Aorta (tissue), 5 donors: Measurements from ENCODE around the gene NACC2. TPM values are rescaled to one million over a fixed set of nuclear protein-coding genes. Genes with fewer than 3 reads are reported as not detected.

ENCODE experiments used
- ATAC-seq: fragments of 200-7000 bp; cut with Tn5 transposase; one replicate; pipeline ENCODE4 v1.9.1; 2022; ENCODE audit warnings: moderate library complexity; ENCODE audit not compliant: low FRiP score
- DNase-seq, 2 donors: peaks; one replicate each; pipeline ENCODE4 v3.0.0-alpha.2; 2020
- H3K27ac ChIP-seq, 2 donors: one replicate each; pipeline ENCODE4 v1.5.1; 2013; ENCODE audit warnings: low read length in 2 of 2, mild to moderate bottlenecking in 2 of 2, moderate library complexity in 2 of 2, control low read depth in 1 of 2, inconsistent platforms in 1 of 2, low read depth in 1 of 2
- H3K27me3 ChIP-seq, 2 donors: one replicate each; pipeline ENCODE4 v1.6.1; 2013; ENCODE audit warnings: control low read depth in 1 of 2, low read length in 1 of 2, mild to moderate bottlenecking in 1 of 2, moderate library complexity in 1 of 2; ENCODE audit not compliant: insufficient read depth in 2 of 2, control insufficient read depth in 1 of 2
- H3K36me3 ChIP-seq, 2 donors: one replicate each; pipeline ENCODE4 v1.6.1; 2013; ENCODE audit warnings: control low read depth in 1 of 2, low read length in 1 of 2, mild to moderate bottlenecking in 1 of 2; ENCODE audit not compliant: insufficient read depth in 2 of 2, control insufficient read depth in 1 of 2
- H3K4me1 ChIP-seq, 2 donors: one replicate each; pipeline ENCODE4 v1.6.1; 2013; ENCODE audit warnings: low read length in 2 of 2, control low read depth in 1 of 2, mild to moderate bottlenecking in 1 of 2, moderate library complexity in 1 of 2; ENCODE audit not compliant: insufficient read depth in 2 of 2, control insufficient read depth in 1 of 2
- H3K4me3 ChIP-seq, 2 donors: one replicate each; pipeline ENCODE4 v1.5.1; 2013; ENCODE audit warnings: low read length in 2 of 2, control low read depth in 1 of 2, mild to moderate bottlenecking in 1 of 2
- H3K9me3 ChIP-seq: one replicate; pipeline ENCODE4 v1.6.1; 2013; ENCODE audit warnings: mild to moderate bottlenecking, low read length; ENCODE audit not compliant: control insufficient read depth
- WGBS, 2 donors: extraction: QIAGEN DNeasy Blood & Tissue Kit; methylation state at CpG; one replicate each; pipeline ENCODE4 v1.1.7; 2013; 5-methylcytosine and 5-hydroxymethylcytosine counted together
- intact Hi-C, 2 donors: fragments of 100-400 bp; cut with DNase I; formaldehyde crosslinking; loops; one replicate each; pipeline versions ENCODE4 v1.14.2 to v1.15.0; 2022
- polyA plus RNA-seq, 2 donors: library from polyadenylated mRNA; stranded (reverse); fragments of 200-250 nt; gene quantifications; one replicate each; pipeline ENCODE4 v1.2.3, GENCODE V29; 2013
- total RNA-seq, 2 donors: library from RNA; stranded (reverse); fragmentation: NEBNext Ultra II Directional; extraction: Animal tissue kit (Norgen Biotek cat#: 25700); gene quantifications; one replicate each; pipeline ENCODE4 v1.2.1, GENCODE V29; 2021
- donor health status: healthy with polysubstance abuse.
- donor health status: Bipolar disorder and iron deficiency.
- donor health status: DM: no; HTN: no; CAD: no.
- donor health status: DM: no; HTN: no; CAD: no.
- donor health status: DM: yes; HTN: yes; CAD: no.

NACC2 gene
- total and polyA plus RNA-seq, 4 donors, result 10.5 to 61.0 (median 31.5) TPM

DNA sequence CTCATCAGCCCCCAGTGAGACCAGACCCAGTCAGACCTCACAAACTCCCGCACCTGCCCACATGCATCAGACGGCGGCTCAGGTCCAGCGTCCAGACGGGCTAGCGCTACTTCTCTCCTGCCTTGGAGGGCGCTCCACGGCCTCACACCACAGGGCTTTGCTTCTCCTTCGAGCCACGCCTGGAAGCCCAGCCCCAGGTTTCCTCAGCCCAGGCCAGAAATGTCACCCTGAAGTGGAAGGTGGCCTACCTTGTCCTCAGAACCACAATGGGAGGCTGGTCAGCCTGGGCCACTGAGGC is 2.8 kb downstream of the NACC2 start:
- Histone ChIP-seq H3K4me1 (peaks cover 0 to 2% of the 10 kb centered on the region in 2 donors), H3K36me3 (no peaks in the 10 kb centered on the region), H3K27me3 (no peaks in the 10 kb centered on the region), H3K9me3 (no peaks in the 10 kb centered on the region), H3K4me3 (no peak overlapping the region), H3K27ac (peak overlapping the region in 1 of 2 donors; percentile 87)
- 82 to 86% methylated on average over 10 of the region's 10 CpGs for WGBS, 2 donors
- DNase-seq (no peak), ATAC-seq (no peak)
- intact Hi-C loops, result no loop called here

DNA sequence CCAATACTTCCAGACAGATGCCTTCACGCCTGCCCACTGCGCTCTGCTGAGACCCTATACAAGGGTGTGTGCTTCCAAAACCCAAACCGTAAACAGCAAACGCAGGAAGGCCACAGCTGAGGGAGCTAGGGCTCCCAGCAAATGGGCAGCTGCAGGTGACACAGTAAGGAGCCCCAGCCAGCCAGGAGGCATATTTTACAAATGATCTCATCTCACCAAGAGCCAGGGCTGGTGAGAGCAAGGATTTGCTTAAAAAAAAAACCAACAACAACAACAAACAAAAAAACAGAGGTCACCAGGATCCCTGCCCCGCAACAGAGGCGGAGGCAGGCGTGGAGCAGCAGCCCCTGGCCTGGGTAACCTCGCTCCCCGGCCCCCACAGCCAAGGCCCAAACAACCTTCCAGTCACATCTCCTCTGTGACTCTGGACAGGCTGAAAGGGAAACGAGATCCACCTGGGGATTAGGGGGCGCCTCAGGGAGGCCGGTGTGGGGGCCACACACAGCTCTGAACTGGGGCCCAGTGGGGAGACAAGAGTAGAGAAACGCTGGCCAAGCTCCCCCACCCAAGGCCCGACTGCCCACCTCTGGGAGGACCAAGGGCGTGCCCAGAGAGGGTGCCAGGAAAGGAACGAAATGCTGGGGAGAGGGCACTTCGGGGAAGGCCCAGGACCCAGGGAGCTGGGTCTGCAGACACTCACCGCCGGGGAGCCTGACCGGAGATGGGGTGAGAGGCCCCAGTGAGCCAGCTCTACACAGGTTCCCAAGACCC is 3.3 kb downstream of the NACC2 start:
- H3K27me3 ChIP-seq, result no peaks in the 10 kb centered on the region
- ATAC-seq (no peak), DNase-seq (no peak)
- no peak overlapping the region for H3K4me3 ChIP-seq
- intact Hi-C loops, result loop anchor here in 1 of 2 donors (2.0 kb wide), 2 partner anchors 39 to 99 kb away; no protein-coding TSS in a partner anchor
- no peaks in the 10 kb centered on the region for H3K36me3 ChIP-seq
- WGBS, 2 donors, result 63 to 66% methylated on average over 20 of the region's 20 CpGs
- peaks cover 0 to 2% of the 10 kb centered on the region in 2 donors for H3K4me1 ChIP-seq
- H3K9me3 ChIP-seq, result no peaks in the 10 kb centered on the region
- peak overlapping the region; percentile 57 to 87 for H3K27ac ChIP-seq

DNA sequence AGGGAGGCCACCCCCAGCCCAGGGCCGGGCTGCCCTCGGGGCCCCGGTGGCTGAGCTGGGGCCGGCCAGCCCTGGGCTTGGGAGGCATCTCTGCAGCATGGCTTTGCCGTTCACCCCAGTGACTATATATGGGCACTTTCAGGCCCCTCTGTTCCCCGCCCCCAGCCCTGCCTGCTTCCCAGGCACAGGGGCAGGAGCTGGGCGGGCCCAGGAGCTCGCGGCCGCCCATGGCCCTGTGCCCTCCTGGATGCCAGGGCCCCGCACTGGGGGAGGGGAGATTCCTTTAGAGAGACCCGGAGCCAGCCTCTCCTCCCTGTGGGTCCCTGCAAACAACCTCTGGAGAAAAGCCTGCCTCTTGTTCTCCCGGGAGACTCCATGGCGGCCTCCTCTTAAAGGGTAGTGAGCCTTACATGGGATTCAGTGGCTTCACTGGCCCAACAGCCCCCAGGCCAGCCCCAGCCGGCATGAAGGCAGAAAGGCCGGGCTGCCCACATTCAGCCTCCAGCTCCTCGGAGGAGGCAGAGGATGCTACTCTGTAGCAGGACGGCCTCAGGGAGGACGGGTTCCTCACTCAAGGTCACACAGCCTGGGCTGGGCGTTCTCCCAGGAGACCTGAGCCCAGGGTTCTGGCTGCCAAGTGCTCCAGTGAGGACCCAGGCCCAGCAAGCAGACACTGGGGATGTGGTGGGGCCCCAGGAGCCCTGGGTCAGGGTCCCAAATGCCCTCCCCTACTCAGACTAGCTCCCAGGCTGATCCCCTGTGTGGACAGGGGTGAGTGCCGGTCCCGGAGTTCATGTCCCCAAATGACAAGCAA is 4.1 kb downstream of the NACC2 start:
- Histone ChIP-seq H3K36me3 (no peaks in the 10 kb centered on the region), H3K9me3 (no peaks in the 10 kb centered on the region), H3K27me3 (no peaks in the 10 kb centered on the region), H3K27ac (peak overlapping the region; percentile 57 to 87), H3K4me1 (peaks cover 0 to 2% of the 10 kb centered on the region in 2 donors), H3K4me3 (no peak overlapping the region)
- DNase-seq (peak; percentile 82 to 92), ATAC-seq (peak; percentile 48)
- intact Hi-C loops, result loop anchor here in 1 of 2 donors (1.0 to 2.0 kb wide), 3 partner anchors 18 to 98 kb away; no protein-coding TSS in a partner anchor
- WGBS, 2 donors, result 12 to 13% methylated on average over 22 of the region's 22 CpGs

DNA sequence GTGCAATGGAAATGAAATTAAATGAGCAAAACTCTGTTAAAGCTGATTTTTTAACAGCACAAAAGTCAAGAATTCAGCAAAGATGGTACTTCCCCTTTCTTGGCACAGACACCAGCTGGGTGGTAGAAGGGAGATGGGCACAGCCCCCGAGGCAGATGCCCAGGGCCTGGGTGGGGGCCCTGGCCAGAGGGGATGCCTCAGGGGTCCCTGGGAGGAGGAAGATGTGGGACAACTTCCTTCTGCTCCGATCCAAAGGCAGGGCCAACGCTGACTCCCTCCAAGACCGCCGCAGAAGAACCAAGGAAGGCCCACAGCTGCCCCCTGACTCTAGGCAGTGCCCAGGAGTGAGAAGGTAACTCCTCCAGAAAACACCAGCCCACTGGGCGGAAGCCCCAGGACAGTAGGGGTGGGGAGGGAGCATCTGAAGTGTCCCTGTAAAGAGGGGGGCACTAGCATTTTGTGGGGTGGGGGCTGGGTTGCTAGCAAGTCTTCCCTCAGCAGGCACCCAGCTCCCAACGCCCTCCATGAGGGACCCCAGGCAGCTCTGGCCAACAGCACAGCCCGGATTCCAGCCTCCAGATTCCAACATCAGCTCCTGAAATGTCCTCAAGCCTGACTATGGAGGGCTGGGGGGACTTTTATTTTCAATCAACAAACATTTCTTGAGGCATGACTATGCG is 4.9 kb downstream of the NACC2 start:
- intact Hi-C loops, result loop anchor here in 1 of 2 donors (1.0 to 2.0 kb wide), 3 partner anchors 19 to 97 kb away; no protein-coding TSS in a partner anchor
- H3K36me3 ChIP-seq, result no peaks in the 10 kb centered on the region
- 34 to 40% methylated on average over 9 of the region's 9 CpGs for WGBS, 2 donors
- no peaks in the 10 kb centered on the region for H3K9me3 ChIP-seq
- H3K27me3 ChIP-seq, result no peaks in the 10 kb centered on the region
- peaks cover 0 to 2% of the 10 kb centered on the region in 2 donors for H3K4me1 ChIP-seq
- ATAC-seq, result no peak
- peak in 1 of 2 donors; percentile 41 for DNase-seq
- peak overlapping the region; percentile 57 to 69 for H3K27ac ChIP-seq
- no peak overlapping the region for H3K4me3 ChIP-seq

DNA sequence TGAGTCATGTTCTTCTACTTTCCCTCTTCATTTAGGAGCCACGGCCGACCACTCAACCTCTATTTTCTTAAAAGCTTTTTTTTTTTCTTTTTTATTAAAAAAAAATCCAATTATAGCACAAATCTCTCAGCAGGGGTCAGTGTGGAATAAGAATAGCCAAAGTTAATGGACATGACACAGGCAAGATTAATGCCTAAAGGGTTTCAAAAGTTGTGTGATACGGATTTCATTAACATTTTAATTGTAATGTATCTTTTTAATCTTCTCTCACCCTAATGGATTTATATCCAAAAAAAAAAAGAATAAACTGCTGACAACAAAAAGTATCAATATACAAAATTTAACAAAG is 5.4 kb downstream of the NACC2 start:
- 2 to 3% methylated on average over 3 of the region's 3 CpGs for WGBS, 2 donors
- no peaks in the 10 kb centered on the region for H3K27me3 ChIP-seq
- H3K4me3 ChIP-seq, result no peak overlapping the region
- ATAC-seq, result no peak
- peaks cover 0 to 2% of the 10 kb centered on the region in 2 donors for H3K4me1 ChIP-seq
- intact Hi-C loops, result loop anchor here (1.0 to 5.0 kb wide), 4 partner anchors 20 to 97 kb away; no protein-coding TSS in a partner anchor
- no peaks in the 10 kb centered on the region for H3K9me3 ChIP-seq
- peak overlapping the region in 1 of 2 donors; percentile 37 for H3K27ac ChIP-seq
- H3K36me3 ChIP-seq, result no peaks in the 10 kb centered on the region
- DNase-seq, result no peak

DNA sequence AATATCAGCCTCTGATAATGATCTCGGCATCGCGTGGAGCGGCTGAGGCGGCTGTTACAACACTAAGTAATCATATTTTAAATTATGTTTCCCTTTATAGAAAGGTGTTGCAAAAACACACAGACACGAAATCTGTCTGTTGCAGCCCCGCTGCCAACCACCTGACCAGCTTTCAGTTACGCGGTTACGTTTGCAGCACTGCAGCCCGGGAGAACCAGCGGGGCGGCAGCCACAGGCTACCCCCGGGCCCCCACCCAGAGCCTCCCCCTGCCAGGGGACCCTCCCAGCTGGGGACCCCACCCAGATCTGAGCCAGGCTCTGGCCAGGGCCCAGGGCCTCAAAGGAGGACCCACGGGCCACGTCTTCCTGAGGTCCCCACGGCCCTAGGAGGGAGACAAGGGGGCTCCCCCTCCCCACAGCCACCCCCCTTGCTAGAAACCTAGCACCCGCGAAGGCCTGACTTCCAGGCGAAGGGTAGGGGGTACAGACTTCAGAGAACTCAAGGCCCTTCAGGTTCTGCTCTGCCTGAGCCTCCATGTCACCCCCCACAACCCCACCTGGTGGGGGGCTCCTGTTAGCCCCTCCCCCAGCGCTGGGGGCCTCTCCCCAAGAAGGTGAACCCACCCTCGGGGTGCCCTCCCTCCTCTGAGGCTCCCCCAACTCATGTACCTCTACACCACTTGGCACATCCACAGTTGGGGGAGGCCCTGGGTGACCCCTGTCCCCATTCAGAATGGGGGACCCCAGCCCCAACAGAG is 6.0 kb downstream of the NACC2 start:
- peak overlapping the region in 1 of 2 donors; percentile 37 for H3K27ac ChIP-seq
- no peaks in the 10 kb centered on the region for H3K36me3 ChIP-seq
- H3K4me1 ChIP-seq, result peaks cover 0 to 2% of the 10 kb centered on the region in 2 donors
- WGBS, 2 donors, result 44 to 50% methylated on average over 22 of the region's 22 CpGs
- no peaks in the 10 kb centered on the region for H3K27me3 ChIP-seq
- no peak overlapping the region for H3K4me3 ChIP-seq
- no peak for ATAC-seq
- no peaks in the 10 kb centered on the region for H3K9me3 ChIP-seq
- intact Hi-C loops, result loop anchor here in 1 of 2 donors (5.0 kb wide), 1 partner anchor 33 kb away; no protein-coding TSS in a partner anchor
- peak; percentile 46 to 70 for DNase-seq

DNA sequence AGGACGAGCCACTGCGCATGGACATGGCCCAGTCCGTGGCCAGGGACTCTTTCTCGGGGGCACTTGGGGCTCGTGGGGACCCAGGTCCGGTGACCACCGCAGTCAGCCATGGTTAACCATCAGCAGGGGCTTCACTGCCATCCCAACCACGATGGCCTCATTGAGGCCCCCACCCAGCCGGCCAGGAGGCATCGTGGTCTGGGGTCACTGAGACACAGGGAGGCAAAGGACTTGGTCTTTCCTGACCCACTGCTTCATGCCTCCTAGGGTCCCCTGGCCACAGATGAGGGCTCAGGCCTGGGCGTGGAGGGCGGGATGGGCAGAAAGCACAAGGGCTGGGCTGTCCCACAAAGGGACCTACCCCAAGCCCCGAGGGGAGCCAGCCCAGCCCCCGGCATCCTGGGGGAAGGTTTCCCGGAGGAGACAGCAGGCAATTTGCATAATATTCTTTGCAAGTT is 6.6 kb downstream of the NACC2 start:
- H3K4me3 ChIP-seq, result no peak overlapping the region
- intact Hi-C loops, result loop anchor here in 1 of 2 donors (5.0 kb wide), 1 partner anchor 34 kb away; no protein-coding TSS in a partner anchor
- H3K27me3 ChIP-seq, result no peaks in the 10 kb centered on the region
- 70 to 71% methylated on average over 15 of the region's 15 CpGs for WGBS, 2 donors
- ATAC-seq (no peak), DNase-seq (peak in 1 of 2 donors; percentile 66)
- no peaks in the 10 kb centered on the region for H3K9me3 ChIP-seq
- no peaks in the 10 kb centered on the region for H3K36me3 ChIP-seq
- peak overlapping the region in 1 of 2 donors; percentile 1 for H3K27ac ChIP-seq
- H3K4me1 ChIP-seq, result peaks cover 0 to 2% of the 10 kb centered on the region in 2 donors
